ENCODE measurements around the gene GRAMD4.
"Not testable (repeated sequence)": the region's sequence is repeated elsewhere in the genome, so short reads cannot be mapped to it uniquely, and the experiment has no call there.

The GRAMD4 gene

GRCh38 chr22:46639843-46640242, 19.7 kb downstream of the GRAMD4 start:
- DNase-seq = no peak

- no peak for DNase-seq
Measured at GRCh38 chr22:46640293-46641055, 20.3 kb downstream of the GRAMD4 start.

DNA sequence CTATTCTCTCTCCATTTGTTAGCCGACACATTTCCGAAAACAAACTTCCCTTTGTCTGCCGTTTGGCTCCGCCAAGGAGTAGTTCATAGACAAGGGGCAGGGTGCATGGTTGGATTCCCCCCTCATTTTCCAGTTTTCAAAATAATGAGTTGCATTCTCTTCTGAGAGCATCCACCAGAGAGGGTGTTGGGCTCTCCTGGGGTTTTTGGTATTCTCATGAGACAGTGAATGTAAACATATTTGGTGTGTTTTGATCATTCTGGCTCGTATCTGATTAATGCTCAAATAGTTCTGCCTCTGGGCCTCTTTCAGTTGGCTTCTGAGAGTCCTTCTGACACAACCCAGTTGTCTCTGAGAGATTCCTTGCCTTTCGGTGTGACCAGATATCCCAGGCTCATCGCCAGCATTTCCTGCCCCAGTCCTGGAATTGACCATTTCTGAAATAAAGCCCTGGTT, 21.7 kb downstream of the GRAMD4 start:
- no peak for DNase-seq

- DNase-seq = not testable (repeated sequence)
Measured at GRCh38 chr22:46642840-46643480, 22.8 kb downstream of the GRAMD4 start.

GRCh38 chr22:46646531-46647215, 26.5 kb downstream of the GRAMD4 start:
- peak; percentile 45 for DNase-seq

- not testable (repeated sequence) for DNase-seq
Measured at GRCh38 chr22:46648225-46648820, 28.1 kb downstream of the GRAMD4 start.

DNA sequence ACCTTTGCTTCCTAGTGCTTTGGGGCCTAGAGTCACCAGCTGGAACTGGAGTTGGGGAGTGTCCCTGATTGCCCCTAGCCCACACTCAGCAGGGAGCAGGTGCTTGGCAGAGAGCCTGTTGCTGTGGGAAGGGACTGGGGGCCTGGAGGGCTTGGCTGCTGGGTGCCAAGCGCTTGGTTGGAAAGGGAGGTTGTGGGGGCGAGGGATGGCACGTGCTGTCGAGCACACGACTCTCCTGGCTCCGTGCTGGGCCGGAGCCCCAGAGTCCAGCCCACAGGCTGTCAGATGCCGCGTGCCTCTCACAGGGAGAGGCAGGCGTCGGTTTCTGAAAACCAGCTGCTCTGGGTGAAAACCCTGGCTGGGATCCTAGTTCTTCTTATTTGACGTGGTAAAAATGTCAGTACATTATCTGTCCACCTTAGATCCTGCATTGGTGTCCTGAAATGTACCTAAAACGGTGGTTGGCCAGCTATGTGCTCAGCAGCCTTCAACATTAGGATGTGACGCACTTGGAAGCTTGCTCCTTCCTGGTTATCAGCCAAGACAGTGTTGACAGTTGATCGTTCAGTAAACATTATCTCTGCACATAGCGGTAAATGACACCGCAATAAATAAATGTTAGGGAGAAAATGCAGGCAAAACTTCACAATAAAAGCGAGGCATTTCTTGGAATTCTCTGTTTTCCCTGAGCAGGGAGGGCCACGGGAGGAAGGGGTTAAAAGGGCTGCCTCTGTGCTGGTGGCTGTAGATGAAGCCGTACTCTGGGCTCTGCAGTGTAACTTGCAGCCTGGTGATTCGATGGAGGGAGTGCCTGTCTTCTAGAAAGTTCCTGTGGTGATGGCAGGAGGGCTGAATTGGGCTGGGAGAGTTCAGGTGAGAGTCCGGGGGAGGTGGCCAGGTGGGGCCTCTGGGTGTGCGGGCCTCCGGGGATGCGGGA, 29.2 kb downstream of the GRAMD4 start:
- DNase-seq = peak; percentile 94

DNA sequence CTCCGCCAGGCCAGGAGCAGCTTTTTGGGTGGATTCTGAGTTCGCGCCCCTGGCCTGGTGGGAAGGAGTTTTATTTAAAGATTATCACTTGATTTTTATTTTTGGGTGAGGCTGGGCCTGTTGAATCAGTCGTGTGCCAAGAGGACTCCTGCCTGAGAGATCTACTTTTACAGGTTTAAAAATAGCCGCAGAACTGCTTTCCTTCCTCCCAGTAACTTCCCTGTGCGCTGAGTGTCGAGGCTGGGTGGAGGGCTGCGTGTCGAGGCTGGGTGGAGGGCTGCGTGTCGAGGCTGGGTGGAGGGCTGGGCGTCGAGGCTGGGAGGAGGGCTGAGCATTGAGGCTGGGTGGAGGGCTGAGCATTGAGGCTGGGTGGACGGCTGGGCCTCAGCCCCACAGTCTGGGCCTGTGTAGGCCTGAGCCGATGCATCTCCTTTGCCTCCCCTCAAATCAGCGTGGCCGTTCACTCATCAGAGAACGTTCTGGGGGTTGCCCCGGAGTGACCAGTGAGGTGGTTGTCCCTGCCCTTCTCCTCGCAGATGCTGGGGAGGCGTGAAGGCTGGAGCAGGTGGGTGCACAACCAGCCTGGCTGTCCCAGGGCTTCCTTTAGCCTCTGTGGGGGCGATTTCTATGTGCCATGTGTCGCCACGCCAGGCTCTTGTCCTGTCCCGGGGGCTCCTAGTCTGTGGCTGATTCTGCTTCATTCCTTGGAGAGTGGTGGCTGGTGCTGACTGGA, 30.1 kb downstream of the GRAMD4 start:
- DNase-seq = no peak

GRCh38 chr22:46651316-46651715, 31.1 kb downstream of the GRAMD4 start:
- no peak for DNase-seq

DNA sequence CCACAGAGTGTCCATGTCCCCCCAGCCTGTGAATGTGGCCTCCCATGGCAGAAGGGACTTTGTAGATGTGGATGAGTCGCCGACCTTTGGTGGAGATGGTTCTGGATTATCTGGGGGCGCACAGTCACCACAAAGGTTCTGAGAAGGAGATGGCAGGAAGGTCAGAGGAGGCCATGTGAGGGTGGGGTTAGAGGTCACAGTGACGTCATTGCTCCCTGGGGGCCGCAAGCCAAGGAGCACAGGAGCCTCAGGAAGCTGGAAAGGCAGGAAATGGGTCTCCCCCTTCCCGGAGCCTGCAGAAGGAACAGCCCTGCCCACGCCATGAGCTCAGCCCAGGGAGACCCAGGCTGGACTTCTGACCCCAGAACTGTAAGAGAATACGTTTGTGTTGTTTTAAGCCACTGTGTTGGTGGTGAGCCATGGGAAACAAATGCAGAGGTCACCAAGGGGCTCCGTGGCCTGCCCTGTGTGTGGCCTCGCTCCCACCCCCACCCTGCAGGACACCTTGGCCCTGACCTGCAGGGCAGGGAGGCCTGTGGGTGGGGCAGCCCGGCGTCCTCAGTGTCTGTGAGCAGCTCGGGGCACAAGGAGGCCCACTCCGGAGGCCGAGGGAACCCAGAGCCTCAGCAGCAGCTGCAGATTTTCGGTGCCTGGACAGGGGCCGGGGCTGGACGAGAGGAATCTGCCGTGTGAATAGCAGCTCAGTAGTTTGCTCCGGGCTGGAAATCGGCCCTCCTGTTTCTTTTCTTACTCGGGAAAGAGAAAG, 32.1 kb downstream of the GRAMD4 start:
- no peak for DNase-seq

GRCh38 chr22:46652847-46653331, 32.7 kb downstream of the GRAMD4 start:
- DNase-seq = peak; percentile 57

DNA sequence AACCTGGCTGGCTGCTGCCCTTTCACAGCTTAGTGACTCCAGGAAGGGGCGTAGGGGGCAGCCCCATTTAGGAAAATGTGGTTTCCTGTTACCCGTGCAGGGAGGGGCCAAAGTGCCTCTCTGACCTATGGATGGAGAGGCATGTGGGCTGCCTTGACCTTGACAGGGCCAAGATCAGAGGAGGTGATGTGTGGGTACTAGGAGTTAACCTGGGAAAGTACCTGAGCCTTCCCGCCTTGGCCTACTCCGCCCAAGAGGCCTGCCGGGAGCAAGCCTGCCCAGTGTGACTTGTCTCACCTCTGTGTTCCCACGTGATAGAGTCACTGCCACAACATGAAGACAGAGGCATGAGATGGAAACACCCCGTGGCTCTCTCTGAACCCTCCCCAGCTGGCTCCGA, 33.4 kb downstream of the GRAMD4 start:
- DNase-seq = no peak

GRCh38 chr22:46654426-46654825, 34.2 kb downstream of the GRAMD4 start:
- no peak for DNase-seq

DNA sequence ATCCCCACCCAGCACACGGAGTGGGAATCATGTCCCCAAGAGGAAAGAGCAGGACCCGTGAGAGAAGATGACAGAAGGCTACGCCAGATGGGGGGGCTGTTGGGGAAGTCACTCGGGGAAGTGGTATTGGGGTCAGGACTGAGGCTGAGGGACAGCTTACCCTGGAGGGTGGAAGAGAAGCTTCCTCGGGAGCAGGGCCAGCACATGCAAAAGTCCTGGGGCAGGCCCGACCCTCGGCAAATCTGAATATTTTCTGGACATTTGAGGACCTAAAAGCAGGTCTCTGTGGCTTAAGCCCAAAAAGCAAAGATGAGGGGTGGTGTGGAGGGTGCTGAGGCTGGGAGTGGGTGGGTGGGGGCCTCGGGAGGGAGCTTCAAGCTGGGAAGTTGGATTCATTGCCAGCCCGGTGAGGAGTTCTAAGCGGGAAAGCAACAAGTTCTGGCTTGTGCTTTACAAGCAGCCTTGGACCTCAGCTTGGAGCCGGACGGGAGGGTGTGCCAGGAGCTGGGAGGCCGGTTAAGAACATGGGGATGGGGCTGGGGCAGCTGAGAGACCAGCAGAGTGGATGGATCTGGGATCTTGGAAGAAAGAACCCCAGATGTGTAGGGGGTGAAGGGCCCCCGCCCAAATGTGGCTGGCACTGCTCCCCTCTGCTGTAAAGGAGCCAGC, 34.9 kb downstream of the GRAMD4 start:
- DNase-seq = no peak

DNA sequence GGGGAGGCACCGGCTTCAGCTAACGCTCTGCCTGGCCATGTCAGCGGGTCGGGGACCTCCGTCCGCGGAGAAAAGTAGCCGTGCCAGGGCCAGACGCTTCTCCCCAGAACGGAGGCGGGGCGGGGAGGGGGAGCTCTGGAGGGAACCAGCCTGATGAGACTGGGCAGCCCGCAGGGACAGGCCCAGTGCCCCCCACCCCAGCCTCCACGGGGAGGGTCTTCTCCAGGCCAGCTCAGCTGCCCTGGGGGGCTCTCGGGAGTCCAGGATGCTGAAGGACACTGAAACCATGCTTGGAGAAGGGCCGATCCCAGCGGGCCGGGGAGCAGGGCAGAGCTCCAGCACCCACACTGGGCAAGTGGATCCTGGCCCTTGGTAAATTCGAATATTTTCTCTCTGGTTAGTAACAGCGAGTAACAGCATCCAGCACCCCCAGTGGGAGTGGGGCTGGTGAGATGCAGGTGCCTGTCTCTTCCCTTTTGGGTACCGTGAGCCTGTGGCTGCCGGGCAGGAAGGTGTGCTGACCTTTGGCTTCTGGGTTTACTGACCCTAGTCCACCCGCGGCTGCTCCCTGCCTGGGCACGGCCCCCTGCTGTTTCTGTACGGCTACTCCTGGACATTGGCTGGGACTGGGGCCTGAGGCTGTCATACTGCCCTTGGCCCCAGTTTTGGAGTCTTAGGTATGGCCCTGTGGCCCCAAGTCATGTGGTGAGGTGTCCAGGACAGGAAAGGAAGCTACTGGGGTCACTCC, 35.8 kb downstream of the GRAMD4 start:
- no peak for DNase-seq

DNA sequence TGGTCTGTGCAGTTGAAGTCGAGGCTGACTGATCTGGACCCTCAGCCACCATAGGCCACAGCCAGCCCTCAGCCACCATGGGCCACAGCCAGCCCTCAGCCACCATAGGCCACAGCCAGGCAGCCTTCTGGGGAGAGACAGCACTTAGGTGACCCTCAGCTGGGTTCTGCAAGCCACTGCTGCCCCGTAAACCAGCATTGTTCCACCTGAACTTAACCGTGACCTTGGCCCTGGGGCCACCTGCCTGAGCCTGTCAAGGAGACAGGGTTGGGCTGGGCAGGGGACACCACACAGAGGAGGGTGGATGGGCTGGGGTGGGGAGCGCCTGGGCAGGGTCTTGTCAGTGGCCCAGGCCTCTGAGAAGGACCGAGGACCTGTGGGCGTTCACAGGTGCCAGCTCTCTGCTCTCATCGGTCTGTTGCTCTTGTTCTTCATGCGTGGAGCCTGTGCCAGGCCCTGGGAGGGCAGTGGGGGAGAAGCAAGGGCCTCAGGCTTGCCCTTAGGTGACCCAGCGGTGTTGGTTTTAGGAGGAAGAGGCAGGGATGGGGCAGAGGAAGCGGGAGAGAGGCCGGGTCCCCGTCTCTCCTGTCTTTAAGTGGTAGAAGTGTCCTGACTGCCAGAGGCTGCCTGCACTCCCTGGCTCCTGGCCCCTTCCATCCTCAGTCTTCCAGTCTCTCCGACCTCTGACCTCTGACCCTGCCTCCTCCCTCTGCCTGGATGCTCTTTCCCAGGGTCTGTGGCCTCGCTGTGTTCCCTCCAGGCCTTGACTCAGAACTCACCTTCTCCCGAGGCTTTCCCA, 36.9 kb downstream of the GRAMD4 start:
- DNase-seq = no peak

- DNase-seq = no peak
Measured at GRCh38 chr22:46657655-46657953, 37.4 kb downstream of the GRAMD4 start.

Measured in NCI-H2171 treated with DMSO at 0.1 percent for 48 hours (cell line).